HG03558 (cell line): Measurements from ENCODE around the gene PARVG.

Experiments
- ATAC-seq: cut with Tn5 transposase; IDR thresholded peaks from one replicate; pipeline ENCODE4 v1.9.1; 2021; ENCODE audit warnings: moderate number of reproducible peaks; ENCODE audit not compliant: unreplicated experiment; ENCODE audit errors: extremely low read depth

PARVG gene

GRCh38 chr22:44210722-44211121 lies 30.0 kb downstream of the PARVG start:
- no peak for ATAC-seq

- ATAC-seq = no peak
These were observed 30.7 kb downstream of the PARVG start for GRCh38 chr22:44211256-44211945.

GRCh38 chr22:44211946-44212930 lies 31.5 kb downstream of the PARVG start:
- no peak for ATAC-seq

GRCh38 chr22:44212936-44213335 lies 32.2 kb downstream of the PARVG start:
- ATAC-seq = no peak

- ATAC-seq = no peak
These were observed 32.8 kb downstream of the PARVG start for GRCh38 chr22:44213489-44214043.

GRCh38 chr22:44214187-44214586 lies 33.5 kb downstream of the PARVG start:
- ATAC-seq = no peak

GRCh38 chr22:44214764-44215163 lies 34.0 kb downstream of the PARVG start:
- ATAC-seq = no peak

- no peak for ATAC-seq
These were observed 34.6 kb downstream of the PARVG start for GRCh38 chr22:44215287-44215686.

GRCh38 chr22:44217346-44217745 lies 36.6 kb downstream of the PARVG start:
- no peak for ATAC-seq

GRCh38 chr22:44218071-44218470 lies 37.3 kb downstream of the PARVG start:
- ATAC-seq = no peak

- no peak for ATAC-seq
These were observed 38.6 kb downstream of the PARVG start for GRCh38 chr22:44219101-44219870.

- ATAC-seq = no peak
These were observed 40.3 kb downstream of the PARVG start for GRCh38 chr22:44220727-44221680.

- ATAC-seq = no peak
These were observed 41.2 kb downstream of the PARVG start for GRCh38 chr22:44221710-44222475.

- no peak for ATAC-seq
These were observed 43.4 kb downstream of the PARVG start for GRCh38 chr22:44224166-44224565.

GRCh38 chr22:44225091-44225689 lies 44.5 kb downstream of the PARVG start:
- ATAC-seq = no peak

- no peak for ATAC-seq
These were observed 45.1 kb downstream of the PARVG start for GRCh38 chr22:44225812-44226211.

GRCh38 chr22:44229331-44229730 lies 48.6 kb downstream of the PARVG start:
- no peak for ATAC-seq

GRCh38 chr22:44229809-44230208 lies 49.1 kb downstream of the PARVG start:
- ATAC-seq = no peak
